NCI-H510A (cell line): ENCODE results near the gene TPD52L1.
"Not testable (repeated sequence)": the region's sequence is repeated elsewhere in the genome, so short reads cannot be mapped to it uniquely, and the experiment has no call there.

Experiments used
- DNase-seq: peaks from one replicate; lab custom pipeline; 2025; lab: John Stamatoyannopoulos, UW

TPD52L1 gene

GRCh38 chr6:125142618-125143017 is 11.0 kb upstream of the TPD52L1 start:
- DNase-seq = no peak

DNA sequence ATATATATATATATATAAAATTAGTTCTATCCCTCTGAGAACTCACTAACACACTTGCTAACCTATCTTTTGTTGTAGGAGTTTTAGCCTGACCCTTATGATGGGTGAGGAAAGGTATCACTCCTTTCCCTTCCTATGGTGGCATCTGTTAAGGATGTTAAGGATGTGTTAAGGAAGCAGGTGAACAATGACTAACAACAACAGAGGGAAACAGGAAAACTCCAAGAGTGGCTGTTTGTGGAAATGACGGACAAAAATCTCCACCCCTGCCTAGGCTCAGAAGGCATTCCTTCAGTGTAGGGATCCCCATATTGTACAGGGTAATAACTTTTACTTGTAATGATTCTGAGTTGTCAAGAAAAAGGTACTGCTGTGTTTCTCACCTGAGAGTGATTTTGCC is 8.8 kb upstream of the TPD52L1 start:
- DNase-seq = no peak

- DNase-seq = no peak
Observed at GRCh38 chr6:125149256-125150144, 4.1 kb upstream of the TPD52L1 start.

- no peak for DNase-seq
Observed at GRCh38 chr6:125151700-125152099, 1.9 kb upstream of the TPD52L1 start.

GRCh38 chr6:125154118-125154760 is 666 bp downstream of the TPD52L1 start:
- no peak for DNase-seq

- DNase-seq = peak; percentile 12
Observed at GRCh38 chr6:125154761-125155135, 1.2 kb downstream of the TPD52L1 start.

- no peak for DNase-seq
Observed at GRCh38 chr6:125155344-125155743, 1.8 kb downstream of the TPD52L1 start.

DNA sequence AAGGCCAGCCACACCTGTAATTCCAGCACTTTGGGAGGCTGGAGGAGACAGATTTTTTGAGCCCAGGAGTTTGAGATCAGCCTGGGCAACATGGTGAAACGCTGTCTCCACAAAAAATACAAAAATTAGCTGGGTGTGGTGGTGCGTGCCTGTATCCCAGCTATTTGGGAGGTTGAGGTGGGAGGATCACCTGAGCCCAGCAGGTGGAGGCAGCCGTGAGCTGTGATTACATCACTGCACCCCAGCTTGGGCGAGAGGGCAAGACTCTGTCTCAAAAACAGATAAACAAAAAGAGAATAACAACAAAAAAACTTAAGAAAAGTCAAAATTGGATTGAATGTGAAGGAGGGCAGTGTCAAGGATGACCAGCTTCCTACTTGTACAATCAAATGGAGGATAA is 2.9 kb downstream of the TPD52L1 start:
- no peak for DNase-seq

GRCh38 chr6:125157280-125157679 is 3.7 kb downstream of the TPD52L1 start:
- no peak for DNase-seq

DNA sequence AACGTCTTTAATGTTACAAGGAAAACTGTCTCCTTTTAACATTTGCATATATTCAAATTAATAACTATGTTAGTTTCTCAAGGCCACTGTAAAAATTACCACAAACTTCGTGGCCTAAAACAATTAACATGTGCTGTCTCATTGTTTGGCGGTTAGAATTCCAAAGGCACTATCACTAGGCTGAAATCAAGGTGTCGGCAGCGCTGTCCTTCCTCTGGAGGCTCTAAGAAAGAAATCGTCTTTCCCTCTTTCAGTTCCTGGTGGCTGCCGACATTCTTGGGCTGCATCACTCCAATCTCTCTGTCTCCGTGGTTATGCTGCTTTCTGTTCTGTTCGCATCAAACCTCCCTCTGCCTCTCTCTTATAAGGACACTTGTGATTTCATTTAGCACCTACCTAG is 4.2 kb downstream of the TPD52L1 start:
- no peak for DNase-seq

- DNase-seq = not testable (repeated sequence)
Observed at GRCh38 chr6:125163339-125163738, 9.8 kb downstream of the TPD52L1 start.

- DNase-seq = no peak
Observed at GRCh38 chr6:125163811-125164210, 10.2 kb downstream of the TPD52L1 start.

- DNase-seq = no peak
Observed at GRCh38 chr6:125164696-125165095, 11.1 kb downstream of the TPD52L1 start.

DNA sequence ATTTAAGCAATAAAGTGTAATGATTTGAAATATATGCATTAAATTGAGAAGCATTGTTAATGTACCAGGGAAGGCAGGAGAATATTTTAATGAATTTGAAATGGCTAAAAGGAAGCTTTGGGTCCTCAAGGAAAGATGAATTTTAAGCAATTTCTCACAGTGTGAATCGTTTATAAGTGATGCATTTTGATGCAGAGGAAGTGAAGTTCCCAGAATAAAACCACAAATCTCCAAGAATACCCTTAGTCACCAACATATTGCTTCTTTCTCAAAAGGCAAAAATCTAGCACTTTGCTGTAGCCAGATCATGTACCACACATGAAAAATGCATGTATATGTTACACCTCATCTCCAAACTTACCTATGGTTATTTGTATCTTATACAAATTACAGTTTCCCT is 11.7 kb downstream of the TPD52L1 start:
- no peak for DNase-seq

- no peak for DNase-seq
Observed at GRCh38 chr6:125165776-125166175, 12.2 kb downstream of the TPD52L1 start.

DNA sequence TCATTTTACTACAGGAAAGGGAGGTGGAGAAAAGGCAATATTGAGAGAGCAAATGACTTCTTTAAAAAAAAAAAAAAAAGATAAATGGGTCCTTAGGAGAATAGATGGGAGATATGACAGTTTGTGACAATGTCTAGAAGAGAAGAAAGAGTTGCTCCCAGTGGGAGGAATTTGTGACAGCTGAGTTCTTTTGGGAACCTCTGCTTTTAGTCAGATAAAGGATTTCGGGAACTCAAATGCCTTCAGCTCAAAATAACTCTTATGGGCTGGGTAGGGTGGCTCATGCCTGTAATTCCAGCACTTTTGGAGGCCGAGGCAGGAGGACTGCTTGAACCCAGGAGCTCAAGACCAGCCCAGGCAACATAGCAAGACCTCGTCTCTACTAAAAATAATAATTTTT is 13.1 kb downstream of the TPD52L1 start:
- no peak for DNase-seq

GRCh38 chr6:125167579-125167978 is 14.0 kb downstream of the TPD52L1 start:
- no peak for DNase-seq

GRCh38 chr6:125169058-125169457 is 15.5 kb downstream of the TPD52L1 start:
- DNase-seq = no peak

DNA sequence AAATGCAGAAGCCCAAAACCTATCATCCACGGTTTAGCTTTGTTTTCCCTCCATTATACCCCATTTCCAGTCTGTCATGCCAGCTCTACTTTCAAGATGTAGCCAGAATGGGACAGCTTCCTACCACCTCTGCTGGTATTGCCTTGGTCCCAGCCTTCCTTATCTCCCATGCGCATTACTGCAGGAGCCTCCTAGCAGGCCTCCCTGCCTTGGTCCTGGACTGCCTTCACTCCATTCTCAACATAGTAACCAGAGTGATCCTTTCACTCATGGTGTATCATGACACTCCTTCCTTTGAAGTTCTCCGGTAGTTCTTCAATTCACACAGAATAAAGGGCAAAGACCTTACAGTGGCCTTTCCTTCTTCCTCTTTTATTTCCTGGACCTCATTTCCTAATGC is 15.9 kb downstream of the TPD52L1 start:
- no peak for DNase-seq

- no peak for DNase-seq
Observed at GRCh38 chr6:125170376-125170775, 16.8 kb downstream of the TPD52L1 start.

DNA sequence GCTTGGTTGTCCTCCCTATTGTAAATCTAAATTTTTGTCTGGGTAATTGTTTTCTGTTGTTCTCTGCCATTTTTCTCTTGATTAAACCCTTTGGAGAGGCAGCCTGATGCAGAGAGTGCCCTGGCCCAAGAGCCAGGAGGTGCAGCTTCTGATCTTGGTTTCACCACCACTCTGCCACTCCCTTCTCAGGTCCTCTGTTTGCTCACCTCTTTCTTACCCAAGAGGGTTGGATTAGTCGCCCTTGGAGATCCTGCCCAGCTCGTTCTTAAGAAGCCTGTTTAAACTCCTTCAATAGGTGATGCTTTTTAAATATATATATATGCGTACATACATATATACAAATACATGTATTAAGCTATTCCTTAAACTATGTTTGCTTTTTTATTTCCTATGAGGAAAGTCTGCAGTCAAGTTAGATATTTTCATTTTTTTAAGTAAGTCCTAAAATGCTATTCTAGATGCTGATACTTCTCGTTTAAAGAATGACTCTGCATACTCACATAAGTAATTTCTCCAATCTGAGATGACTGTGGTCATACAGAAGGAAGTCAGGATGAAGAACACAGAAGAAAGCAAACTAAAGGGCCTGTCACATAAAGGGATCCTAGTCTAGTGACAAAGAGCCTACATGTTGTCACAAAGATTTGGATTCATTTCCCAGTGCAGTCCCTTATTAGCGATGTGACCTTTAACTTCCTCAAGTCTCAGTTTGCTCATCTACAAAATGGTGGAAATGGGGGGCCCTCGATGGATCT is 19.9 kb downstream of the TPD52L1 start:
- DNase-seq = no peak

DNA sequence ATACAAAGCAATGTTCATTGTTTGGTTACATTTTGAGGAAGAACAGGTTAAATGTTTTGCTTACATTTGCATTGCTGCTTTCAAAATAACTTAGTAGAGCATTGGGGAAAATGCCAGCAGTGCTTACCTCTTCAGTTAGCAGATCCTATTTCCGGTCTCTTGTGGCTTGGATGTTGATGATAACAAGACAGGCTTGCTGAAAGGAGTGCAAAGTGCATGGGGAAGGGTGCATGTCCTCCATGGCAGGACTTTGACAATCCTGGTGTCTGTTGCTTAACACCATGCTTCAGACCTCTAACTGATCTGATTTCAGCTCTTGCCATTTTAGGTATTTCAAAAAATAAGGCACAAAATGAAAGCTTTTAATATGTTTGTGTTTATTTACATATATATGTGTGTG is 21.1 kb downstream of the TPD52L1 start:
- no peak for DNase-seq
